SU-DHL-6 (cell line): ENCODE measurements around the gene WDR17.

Experiments used
- EZH2phosphoT487 ChIP-seq: fragments of 200-600 bp; sonication (generic), shearing (Covaris generic); conservative IDR thresholded peaks from 2 replicates; pipeline ENCODE4 v1.6.1; 2018; ENCODE audit warnings: mild to moderate bottlenecking, antibody characterized with exemption, low read length, moderate library complexity, mixed read lengths
- TF ChIP-seq, protein P1 (sequence below): fragments of 200-600 bp; sonication (generic); IDR thresholded peaks from one replicate; pipeline ENCODE4 v1.5.1; 2017; ENCODE audit warnings: antibody characterized with exemption, mild to moderate bottlenecking, low read length, moderate library complexity; ENCODE audit not compliant: insufficient read depth, poor library complexity, severe bottlenecking

GRCh38 chr4:176032454-176032853 lies 33.2 kb upstream of the WDR17 start:
- TF ChIP-seq, protein P1, sequence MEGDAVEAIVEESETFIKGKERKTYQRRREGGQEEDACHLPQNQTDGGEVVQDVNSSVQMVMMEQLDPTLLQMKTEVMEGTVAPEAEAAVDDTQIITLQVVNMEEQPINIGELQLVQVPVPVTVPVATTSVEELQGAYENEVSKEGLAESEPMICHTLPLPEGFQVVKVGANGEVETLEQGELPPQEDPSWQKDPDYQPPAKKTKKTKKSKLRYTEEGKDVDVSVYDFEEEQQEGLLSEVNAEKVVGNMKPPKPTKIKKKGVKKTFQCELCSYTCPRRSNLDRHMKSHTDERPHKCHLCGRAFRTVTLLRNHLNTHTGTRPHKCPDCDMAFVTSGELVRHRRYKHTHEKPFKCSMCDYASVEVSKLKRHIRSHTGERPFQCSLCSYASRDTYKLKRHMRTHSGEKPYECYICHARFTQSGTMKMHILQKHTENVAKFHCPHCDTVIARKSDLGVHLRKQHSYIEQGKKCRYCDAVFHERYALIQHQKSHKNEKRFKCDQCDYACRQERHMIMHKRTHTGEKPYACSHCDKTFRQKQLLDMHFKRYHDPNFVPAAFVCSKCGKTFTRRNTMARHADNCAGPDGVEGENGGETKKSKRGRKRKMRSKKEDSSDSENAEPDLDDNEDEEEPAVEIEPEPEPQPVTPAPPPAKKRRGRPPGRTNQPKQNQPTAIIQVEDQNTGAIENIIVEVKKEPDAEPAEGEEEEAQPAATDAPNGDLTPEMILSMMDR, result no peak
- no peak for TF ChIP-seq EZH2phosphoT487
